PC-3 (cell line): ENCODE data around the gene ENDOV. TPM values are rescaled to one million over a fixed set of nuclear protein-coding genes. Genes with fewer than 3 reads are reported as not detected.

Experiments
- ATAC-seq: fragments of 200-7000 bp; cut with Tn5 transposase; 2 replicates; pipeline ENCODE4 v1.9.1; 2020; ENCODE audit warnings: mild to moderate bottlenecking, moderate library complexity
- BruUV-seq: library from RNA; stranded (reverse); fragments of 400-500 nt; replicated peaks from 2 replicates; lab custom pipeline; 2021; lab: Mats Ljungman, UMichigan
- CTCF ChIA-PET: fragments of 300-600 bp; sonication (Branson Sonifier 250); formaldehyde crosslinking; loops from one replicate; lab custom pipeline; 2022; ENCODE audit warnings: antibody characterized with exemption; lab: Charles Lee
- POLR2A ChIA-PET: fragments of 300-600 bp; sonication (Branson Sonifier 250); formaldehyde crosslinking; loops from one replicate; lab custom pipeline; 2022; ENCODE audit warnings: antibody characterized with exemption; ENCODE audit not compliant: unreplicated experiment; lab: Charles Lee
- DNase-seq: peaks from one replicate; pipeline ENCODE4 v3.0.0-alpha.2; 2015
- H2AFZ ChIP-seq: fragments of 300-600 bp; sonication (generic); 2 replicates; pipeline ENCODE4 v1.6.0; 2016; ENCODE audit warnings: antibody characterized with exemption, low read length
- H3F3A ChIP-seq: fragments of 300-600 bp; sonication (generic); one replicate; pipeline ENCODE4 v1.6.0; 2017; ENCODE audit warnings: antibody characterized with exemption, low read length, control low read depth, mild to moderate bottlenecking; ENCODE audit not compliant: unreplicated experiment
- H3K27ac ChIP-seq: fragments of 300-600 bp; sonication (generic); 2 replicates; pipeline ENCODE4 v1.5.1; 2016; ENCODE audit warnings: mild to moderate bottlenecking, low read length
- H3K27me3 ChIP-seq: fragments of 300-600 bp; sonication (generic); 2 replicates; pipeline ENCODE4 v1.6.1; 2016; ENCODE audit warnings: low read length, mixed read lengths
- H3K36me3 ChIP-seq: fragments of 300-600 bp; sonication (generic); 2 replicates; pipeline ENCODE4 v1.6.1; 2016; ENCODE audit warnings: low read depth, mixed run types, low read length, mixed read lengths
- H3K4me1 ChIP-seq: fragments of 300-600 bp; sonication (generic); 2 replicates; pipeline ENCODE4 v1.5.1; 2016; ENCODE audit warnings: low read length; ENCODE audit not compliant: insufficient read depth
- H3K4me2 ChIP-seq: fragments of 300-600 bp; sonication (generic); 2 replicates; pipeline ENCODE4 v1.6.0; 2016; ENCODE audit warnings: low read length
- H3K4me3 ChIP-seq: fragments of 300-600 bp; sonication (generic); 2 replicates; pipeline ENCODE4 v1.5.1; 2016; ENCODE audit warnings: mild to moderate bottlenecking, low read length, mixed read lengths
- H3K79me2 ChIP-seq: fragments of 300-600 bp; sonication (generic); 2 replicates; pipeline ENCODE4 v1.6.1; 2017; ENCODE audit warnings: low read length, mixed read lengths
- H3K9ac ChIP-seq: fragments of 300-600 bp; sonication (generic); 2 replicates; pipeline ENCODE4 v1.6.0; 2016; ENCODE audit warnings: mild to moderate bottlenecking, low read length
- H3K9me2 ChIP-seq: fragments of 300-600 bp; sonication (generic); replicated peaks from 2 replicates; pipeline ENCODE4 v1.6.1; 2016; ENCODE audit warnings: mixed run types, low read length, mixed read lengths
- H3K9me3 ChIP-seq: fragments of 300-600 bp; sonication (generic); 2 replicates; pipeline ENCODE4 v1.6.1; 2016; ENCODE audit warnings: low read length, mixed read lengths
- H4K20me1 ChIP-seq: fragments of 300-600 bp; sonication (generic); 2 replicates; pipeline ENCODE4 v1.6.1; 2016; ENCODE audit warnings: low read length, mixed read lengths
- CTCF ChIP-seq: fragments of 300-600 bp; sonication (generic); conservative IDR thresholded peaks from 2 replicates; pipeline ENCODE4 v1.5.1; 2017; ENCODE audit warnings: antibody characterized with exemption, low read depth, mild to moderate bottlenecking, low read length
- EZH2 ChIP-seq: fragments of 300-600 bp; sonication (generic); IDR thresholded peaks from one replicate; pipeline ENCODE4 v1.6.1; 2017; ENCODE audit warnings: antibody characterized with exemption, mild to moderate bottlenecking, low read length; ENCODE audit not compliant: unreplicated experiment
- EZH2phosphoT487 ChIP-seq: fragments of 300-600 bp; sonication (generic); IDR thresholded peaks from 2 replicates; pipeline ENCODE4 v1.6.1; 2018; ENCODE audit warnings: mild to moderate bottlenecking, antibody characterized with exemption, low read length, borderline replicate concordance
- intact Hi-C: fragments of 100-400 bp; cut with micrococcal nuclease; formaldehyde crosslinking; loops from 2 replicates; pipeline ENCODE4 v1.9.0; 2023
- total RNA-seq: library from RNA; depleted of rRNA; stranded (reverse); fragments of >200 nt; gene quantifications from 2 replicates; pipeline ENCODE4 v1.2.3, GENCODE V29; 2014

ENDOV gene
- total RNA-seq, 1 experiment from 2014 or later = 57.9 TPM

- DNase-seq (no peak), ATAC-seq (no peak)
- TF ChIP-seq EZH2 = no peak
- TF ChIP-seq EZH2phosphoT487 = no peak
- TF ChIP-seq CTCF = no peak
- Histone ChIP-seq H3K36me3 (peaks cover 21% of the 10 kb centered on the region), H3K4me1 (no peaks in the 10 kb centered on the region), H3K27me3 (no peaks in the 10 kb centered on the region), H3K27ac (no peak overlapping the region), H3K9me2 (no peaks in the 10 kb centered on the region), H2AFZ (no peak overlapping the region), H3K79me2 (no peaks in the 10 kb centered on the region), H3K9ac (no peak overlapping the region), H3K4me3 (no peak overlapping the region), H3F3A (no peaks in the 10 kb centered on the region), H3K9me3 (no peaks in the 10 kb centered on the region), H3K4me2 (no peak overlapping the region), H4K20me1 (no peaks in the 10 kb centered on the region)
- POLR2A ChIA-PET = no interaction called here
- CTCF ChIA-PET = no interaction called here
- TSS peak; percentile 22 for BruUV-seq
- intact Hi-C loops = no loop called here
Measured at GRCh38 chr17:80393961-80394360, 21.0 kb upstream of the ENDOV start.

GRCh38 chr17:80394629-80395216, 20.2 kb upstream of the ENDOV start:
- H3K9me3 ChIP-seq = no peaks in the 10 kb centered on the region
- no peaks in the 10 kb centered on the region for H3K79me2 ChIP-seq
- no peak overlapping the region for H3K4me2 ChIP-seq
- H4K20me1 ChIP-seq = no peaks in the 10 kb centered on the region
- ChIA-PET CTCF (no interaction called here), POLR2A (no interaction called here)
- H3F3A ChIP-seq = no peaks in the 10 kb centered on the region
- ATAC-seq (no peak), DNase-seq (no peak)
- H2AFZ ChIP-seq = no peak overlapping the region
- no peak overlapping the region for H3K9ac ChIP-seq
- H3K9me2 ChIP-seq = no peaks in the 10 kb centered on the region
- no peaks in the 10 kb centered on the region for H3K4me1 ChIP-seq
- H3K4me3 ChIP-seq = no peak overlapping the region
- no peak for TF ChIP-seq EZH2
- TF ChIP-seq EZH2phosphoT487 = no peak
- no peak for TF ChIP-seq CTCF
- intact Hi-C loops = no loop called here
- H3K27me3 ChIP-seq = no peaks in the 10 kb centered on the region
- no TSS peak for BruUV-seq
- peaks cover 14% of the 10 kb centered on the region for H3K36me3 ChIP-seq
- no peak overlapping the region for H3K27ac ChIP-seq

- Histone ChIP-seq H3K9me2 (no peaks in the 10 kb centered on the region), H3K79me2 (no peaks in the 10 kb centered on the region), H3K27me3 (no peaks in the 10 kb centered on the region), H3K9me3 (no peaks in the 10 kb centered on the region), H3K9ac (no peak overlapping the region), H4K20me1 (no peaks in the 10 kb centered on the region), H3K4me2 (no peak overlapping the region), H2AFZ (no peak overlapping the region), H3K36me3 (peaks cover 8% of the 10 kb centered on the region), H3F3A (no peaks in the 10 kb centered on the region), H3K4me3 (no peak overlapping the region), H3K4me1 (no peaks in the 10 kb centered on the region), H3K27ac (no peak overlapping the region)
- POLR2A ChIA-PET = no interaction called here
- DNase-seq (no peak), ATAC-seq (peak; percentile 33; the same call in 1 of the 2 replicates)
- intact Hi-C loops = no loop called here
- TF ChIP-seq CTCF (no peak), EZH2 (no peak)
- no TSS peak for BruUV-seq
- CTCF ChIA-PET = no interaction called here
Measured at GRCh38 chr17:80395402-80396151, 19.4 kb upstream of the ENDOV start.
